HEK293 (cell line): ENCODE results near the gene ZNF624.

Experiments
- CTCF ChIA-PET: fragments of 350-600 bp; formaldehyde crosslinking; extraction: SDS; loops from one replicate; lab custom pipeline; 2021; ENCODE audit warnings: antibody characterized with exemption; lab: Yijun Ruan, JAX
- POLR2A ChIA-PET: fragments of 300-600 bp; formaldehyde crosslinking; extraction: SDS; loops from one replicate; lab custom pipeline; 2020; ENCODE audit warnings: antibody characterized with exemption, inconsistent platforms; lab: Yijun Ruan, JAX
- H3K27ac ChIP-seq: fragments of 200-500 bp; sonication (Bioruptor generic); 2 replicates; pipeline ENCODE4 v1.5.1; 2014; ENCODE audit warnings: low read depth, low read length, control low read depth, inconsistent platforms; ENCODE audit errors: extremely low read depth
- H3K36me3 ChIP-seq, 2 experiments: fragments of 200-500 bp in 1 of 2; sonication (Bioruptor generic) in 1 of 2; 1 replicate in 1 of 2; 2 replicates in 1 of 2; pipeline ENCODE4 v1.5.1; 2014 to 2017; ENCODE audit warnings: inconsistent platforms in 2 of 2, low read length in 2 of 2; ENCODE audit not compliant: control insufficient read depth in 2 of 2, insufficient read depth in 1 of 2
- H3K4me1 ChIP-seq: fragments of 200-500 bp; sonication (Bioruptor generic); 2 replicates; pipeline ENCODE4 v1.5.1; 2014; ENCODE audit warnings: mild to moderate bottlenecking, low read length, inconsistent platforms; ENCODE audit not compliant: control insufficient read depth, insufficient read depth
- H3K4me3 ChIP-seq: 2 replicates; pipeline ENCODE4 v1.5.1; 2011; ENCODE audit warnings: low read depth, mild to moderate bottlenecking, control low read depth, low read length, moderate library complexity
- H3K9me3 ChIP-seq: fragments of 200-500 bp; sonication (Bioruptor generic); 2 replicates; pipeline ENCODE4 v1.5.1; 2014; ENCODE audit warnings: low read depth, low read length, inconsistent platforms; ENCODE audit not compliant: control insufficient read depth, insufficient read depth
- BCL11B ChIP-seq: fragments of 450-650 bp; formaldehyde crosslinking; IDR thresholded peaks from 2 replicates; pipeline ENCODE4 v1.5.1; 2016; ENCODE audit warnings: low read depth, missing biosample characterization, missing genetic modification characterization
- HOXA7 ChIP-seq: sonication (generic); formaldehyde crosslinking; IDR thresholded peaks from 2 replicates; pipeline ENCODE4 v1.8.1; 2022; ENCODE audit warnings: missing genetic modification reagents, borderline replicate concordance
- KLF8 ChIP-seq: fragments of 450-650 bp; formaldehyde crosslinking; IDR thresholded peaks from 2 replicates; pipeline ENCODE4 v1.5.1; 2016; ENCODE audit warnings: missing biosample characterization, missing genetic modification characterization
- MEIS1 ChIP-seq: sonication (generic); formaldehyde crosslinking; IDR thresholded peaks from 2 replicates; pipeline ENCODE4 v1.8.1; 2022; ENCODE audit warnings: missing genetic modification reagents, mild to moderate bottlenecking, borderline replicate concordance
- MYNN ChIP-seq: fragments of 450-650 bp; formaldehyde crosslinking; IDR thresholded peaks from 2 replicates; pipeline ENCODE4 v1.5.1; 2016; ENCODE audit warnings: missing biosample characterization, missing genetic modification characterization, borderline replicate concordance
- MZF1 ChIP-seq: fragments of 450-650 bp; formaldehyde crosslinking; IDR thresholded peaks from 2 replicates; pipeline ENCODE4 v1.5.1; 2017; ENCODE audit warnings: missing biosample characterization, missing genetic modification characterization, borderline replicate concordance
- OVOL3 ChIP-seq: fragments of 450-650 bp; formaldehyde crosslinking; IDR thresholded peaks from 2 replicates; pipeline ENCODE4 v1.5.1; 2016; ENCODE audit warnings: missing biosample characterization, missing genetic modification characterization
- PRDM6 ChIP-seq: fragments of 450-650 bp; formaldehyde crosslinking; IDR thresholded peaks from 2 replicates; pipeline ENCODE4 v1.5.1; 2017; ENCODE audit warnings: missing biosample characterization, missing genetic modification characterization
- SALL2 ChIP-seq: fragments of 450-650 bp; formaldehyde crosslinking; IDR thresholded peaks from 2 replicates; pipeline ENCODE4 v1.5.0; 2017; ENCODE audit warnings: missing biosample characterization, mild to moderate bottlenecking, missing genetic modification characterization, borderline replicate concordance
- ZEB2 ChIP-seq: fragments of 450-650 bp; formaldehyde crosslinking; IDR thresholded peaks from 2 replicates; pipeline ENCODE4 v1.5.1; 2016; ENCODE audit warnings: missing biosample characterization, missing genetic modification characterization
- ZIC2 ChIP-seq: fragments of 450-650 bp; formaldehyde crosslinking; IDR thresholded peaks from 2 replicates; pipeline ENCODE4 v1.5.1; 2016; ENCODE audit warnings: missing biosample characterization, missing genetic modification characterization
- ZNF10 ChIP-seq: fragments of 450-650 bp; formaldehyde crosslinking; IDR thresholded peaks from 2 replicates; pipeline ENCODE4 v1.5.1; 2017; ENCODE audit warnings: missing biosample characterization, missing genetic modification characterization
- ZNF112 ChIP-seq: fragments of 450-650 bp; formaldehyde crosslinking; IDR thresholded peaks from 2 replicates; pipeline ENCODE4 v1.5.0; 2017; ENCODE audit warnings: missing biosample characterization, missing genetic modification characterization
- ZNF19 ChIP-seq: fragments of 450-650 bp; formaldehyde crosslinking; IDR thresholded peaks from 2 replicates; pipeline ENCODE4; 2016; ENCODE audit warnings: missing biosample characterization, missing genetic modification characterization, low read depth
- ZNF202 ChIP-seq: fragments of 450-650 bp; formaldehyde crosslinking; IDR thresholded peaks from 2 replicates; pipeline ENCODE4 v1.5.1; 2016; ENCODE audit warnings: missing biosample characterization, missing genetic modification characterization, borderline replicate concordance
- ZNF239 ChIP-seq: fragments of 450-650 bp; formaldehyde crosslinking; IDR thresholded peaks from 2 replicates; pipeline ENCODE4 v1.5.1; 2016; ENCODE audit warnings: missing biosample characterization, missing genetic modification characterization
- ZNF266 ChIP-seq: fragments of 450-650 bp; formaldehyde crosslinking; IDR thresholded peaks from 2 replicates; pipeline ENCODE4 v1.5.1; 2016; ENCODE audit warnings: missing biosample characterization, missing genetic modification characterization, low read depth
- ZNF354C ChIP-seq: fragments of 450-650 bp; formaldehyde crosslinking; IDR thresholded peaks from 2 replicates; pipeline ENCODE4 v1.5.1; 2016; ENCODE audit warnings: missing biosample characterization, missing genetic modification characterization, low read depth, borderline replicate concordance
- ZNF362 ChIP-seq: fragments of 450-650 bp; formaldehyde crosslinking; IDR thresholded peaks from 2 replicates; pipeline ENCODE4 v1.5.1; 2016; ENCODE audit warnings: missing biosample characterization, missing genetic modification characterization
- ZNF366 ChIP-seq: fragments of 450-650 bp; formaldehyde crosslinking; conservative IDR thresholded peaks from 2 replicates; pipeline ENCODE4 v1.5.1; 2016; ENCODE audit warnings: missing biosample characterization, missing genetic modification characterization
- ZNF404 ChIP-seq: fragments of 450-650 bp; formaldehyde crosslinking; IDR thresholded peaks from 2 replicates; pipeline ENCODE4 v1.5.1; 2017; ENCODE audit warnings: missing biosample characterization, missing genetic modification characterization
- ZNF426 ChIP-seq: fragments of 450-650 bp; formaldehyde crosslinking; IDR thresholded peaks from 2 replicates; pipeline ENCODE4 v1.5.1; 2017; ENCODE audit warnings: missing biosample characterization, missing genetic modification characterization, mild to moderate bottlenecking, inconsistent platforms, moderate library complexity
- ZNF449 ChIP-seq: fragments of 450-650 bp; formaldehyde crosslinking; IDR thresholded peaks from 2 replicates; pipeline ENCODE4 v1.5.1; 2017; ENCODE audit warnings: missing biosample characterization, mild to moderate bottlenecking, missing genetic modification characterization, moderate library complexity
- ZNF521 ChIP-seq: fragments of 450-650 bp; formaldehyde crosslinking; IDR thresholded peaks from 2 replicates; pipeline ENCODE4 v1.5.1; 2017; ENCODE audit warnings: missing biosample characterization, mild to moderate bottlenecking, missing genetic modification characterization
- ZNF544 ChIP-seq: fragments of 450-650 bp; formaldehyde crosslinking; IDR thresholded peaks from 2 replicates; pipeline ENCODE4 v1.5.0; 2017; ENCODE audit warnings: missing biosample characterization, missing genetic modification characterization
- ZNF558 ChIP-seq: fragments of 450-650 bp; formaldehyde crosslinking; IDR thresholded peaks from 2 replicates; pipeline ENCODE4 v1.5.1; 2016; ENCODE audit warnings: missing biosample characterization, missing genetic modification characterization
- ZNF580 ChIP-seq: fragments of 450-650 bp; formaldehyde crosslinking; IDR thresholded peaks from 2 replicates; pipeline ENCODE4 v1.5.1; 2016; ENCODE audit warnings: missing biosample characterization, missing genetic modification characterization
- ZNF624 ChIP-seq: fragments of 450-650 bp; formaldehyde crosslinking; IDR thresholded peaks from 2 replicates; pipeline ENCODE4 v1.5.1; 2017; ENCODE audit warnings: missing biosample characterization, missing genetic modification characterization
- ZNF626 ChIP-seq: fragments of 450-650 bp; sonication (Bioruptor Pico); formaldehyde crosslinking; IDR thresholded peaks from 2 replicates; pipeline ENCODE4 v1.5.1; 2018; ENCODE audit warnings: missing biosample characterization, missing genetic modification characterization, inconsistent platforms
- ZNF658 ChIP-seq: fragments of 450-650 bp; formaldehyde crosslinking; IDR thresholded peaks from 2 replicates; pipeline ENCODE4; 2016; ENCODE audit warnings: missing biosample characterization, missing genetic modification characterization
- ZNF664 ChIP-seq: fragments of 450-650 bp; formaldehyde crosslinking; IDR thresholded peaks from 2 replicates; pipeline ENCODE4 v1.5.1; 2016; ENCODE audit warnings: missing biosample characterization, missing genetic modification characterization
- ZNF701 ChIP-seq: fragments of 450-650 bp; formaldehyde crosslinking; IDR thresholded peaks from 2 replicates; pipeline ENCODE4 v1.5.1; 2016; ENCODE audit warnings: missing biosample characterization, missing genetic modification characterization
- ZNF776 ChIP-seq: fragments of 450-650 bp; formaldehyde crosslinking; IDR thresholded peaks from 2 replicates; pipeline ENCODE4 v1.5.0; 2017; ENCODE audit warnings: missing biosample characterization, missing genetic modification characterization, borderline replicate concordance
- ZNF777 ChIP-seq: fragments of 450-650 bp; formaldehyde crosslinking; IDR thresholded peaks from 2 replicates; pipeline ENCODE4 v1.5.1; 2017; ENCODE audit warnings: missing biosample characterization, missing genetic modification characterization, borderline replicate concordance
- ZSCAN16 ChIP-seq: fragments of 450-650 bp; formaldehyde crosslinking; IDR thresholded peaks from 2 replicates; pipeline ENCODE4 v1.5.1; 2016; ENCODE audit warnings: missing biosample characterization, missing genetic modification characterization
- ZSCAN30 ChIP-seq: fragments of 450-650 bp; IDR thresholded peaks from 2 replicates; pipeline ENCODE4 v1.5.1; 2018; ENCODE audit warnings: missing biosample characterization, mild to moderate bottlenecking, missing genetic modification characterization, moderate library complexity

ZNF624 gene

GRCh38 chr17:16653367-16654041, at the start of gene ZNF624:
ZNF624 (minus strand) TSS chr17:16653850.
- ChIA-PET CTCF (interaction anchor here (0.6 to 1.2 kb wide), 4 partner anchors 14 to 205 kb away, joined by 3 to 4 read pairs (median 4); no protein-coding TSS in a partner anchor), POLR2A (interaction anchor here (0.6 to 1.6 kb wide), 5 partner anchors 10 to 232 kb away, joined by 3 to 5 read pairs (median 3); no protein-coding TSS in a partner anchor)
- peaks cover 0 to 3% of the 10 kb centered on the region in 2 experiments; a peak in 2 of 3 replicates for H3K36me3 ChIP-seq
- H3K27ac ChIP-seq = peak within 1 kb of the TSS; percentile 93
- no peaks in the 10 kb centered on the region for H3K9me3 ChIP-seq
- 0 out of 2 replicates have a peak, but pooled peaks cover 6% of the 10 kb centered on the region for H3K4me1 ChIP-seq
- H3K4me3 ChIP-seq = peak within 1 kb of the TSS; percentile 71
- TF ChIP-seq ZSCAN16 (tag by site-specific recombination) (no peak), ZNF19 (no peak), ZNF426 (tag by site-specific recombination) (no peak), ZNF266 (tag by site-specific recombination) (no peak), ZNF626 (tag by site-specific recombination) (no peak), ZNF664 (tag by site-specific recombination) (no peak), KLF8 (peak; percentile 92), ZNF112 (no peak), ZNF658 (tag by site-specific recombination) (no peak), ZSCAN30 (tag by site-specific recombination) (peak; percentile 85), OVOL3 (tag by site-specific recombination) (no peak), ZNF624 (tag by site-specific recombination) (no peak), BCL11B (tag by site-specific recombination) (no peak), ZNF362 (tag by site-specific recombination) (no peak), ZNF239 (tag by site-specific recombination) (no peak), ZNF366 (tag by site-specific recombination) (no peak), ZNF558 (tag by site-specific recombination) (no peak), MZF1 (tag by site-specific recombination) (no peak), ZNF354C (no peak), ZNF202 (no peak), ZNF521 (no peak), MYNN (tag by site-specific recombination) (no peak), ZNF701 (tag by site-specific recombination) (no peak), ZNF449 (tag by site-specific recombination) (peak; percentile 18), MEIS1 (CRISPR knock-in tag) (no peak), ZIC2 (peak; percentile 75), SALL2 (tag by site-specific recombination) (no peak), HOXA7 (no peak), ZNF777 (tag by site-specific recombination) (no peak), ZNF10 (tag by site-specific recombination) (no peak), ZNF404 (tag by site-specific recombination) (no peak), ZNF776 (tag by site-specific recombination) (no peak), ZNF580 (0 out of 2 replicates have a peak, but pooled peaks have one; percentile 58), PRDM6 (tag by site-specific recombination) (no peak), ZNF544 (tag by site-specific recombination) (no peak), ZEB2 (tag by site-specific recombination) (peak; percentile 84)
